HL-60/S4 (cell line): ENCODE results near the gene RPL14.
"Not testable (repeated sequence)": the region's sequence is repeated elsewhere in the genome, so short reads cannot be mapped to it uniquely, and the experiment has no call there.

Experiments used
- in situ Hi-C: fragments of 300-500 bp; cut with MboI; formaldehyde crosslinking; loops from 2 replicates; pipeline ENCODE4 v1.14.3; 2022; ENCODE audit warnings: low sequenced_read_pairs

The RPL14 gene

DNA sequence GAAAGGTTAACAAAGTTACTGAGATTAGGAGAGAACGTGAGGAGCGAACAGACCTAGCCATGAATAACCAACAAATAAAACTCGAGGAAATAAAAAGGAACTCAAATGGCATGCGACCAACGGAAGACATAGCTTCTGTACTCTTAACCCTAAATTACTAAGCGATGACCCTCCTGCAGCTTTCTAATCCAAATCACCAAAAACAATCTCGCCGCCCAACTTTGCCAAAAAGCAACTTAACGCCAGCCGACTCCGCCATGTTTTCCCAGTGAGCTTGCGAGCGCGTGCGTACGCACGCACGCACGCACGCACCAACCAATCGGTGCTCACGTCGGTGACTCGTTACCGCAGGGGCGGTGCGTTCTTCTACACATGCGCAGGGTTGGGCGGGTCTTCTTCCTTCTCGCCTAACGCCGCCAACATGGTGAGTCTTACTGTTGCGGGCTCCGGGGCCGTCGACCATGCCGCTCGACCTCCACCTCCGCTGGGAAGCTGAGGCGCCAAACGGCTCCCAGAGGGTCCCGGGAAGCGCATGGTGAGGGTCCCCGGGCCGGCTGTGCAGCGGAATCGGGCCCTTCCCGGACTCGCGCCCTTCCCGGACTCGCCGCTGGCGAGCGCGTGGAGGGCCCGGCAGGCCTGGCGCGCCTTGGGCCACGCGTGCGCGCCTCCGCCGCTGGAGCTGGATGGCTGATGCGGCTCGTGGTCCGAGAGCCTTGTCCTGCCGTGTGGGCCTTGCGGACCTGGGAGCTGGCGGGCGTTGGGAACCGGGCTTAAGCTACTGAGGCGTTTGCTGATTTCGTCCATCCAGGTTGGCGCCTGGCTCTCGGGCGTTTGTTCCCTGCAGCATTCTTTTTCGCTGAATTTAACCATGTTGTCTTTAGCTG lies at the start of gene RPL14:
Gene RPL14, plus strand, starts transcription at position 400 of the 884 bp plus-strand sequence. Its CDS starts 133 bp downstream, at position 533.
- in situ Hi-C loops, result no loop called here

DNA sequence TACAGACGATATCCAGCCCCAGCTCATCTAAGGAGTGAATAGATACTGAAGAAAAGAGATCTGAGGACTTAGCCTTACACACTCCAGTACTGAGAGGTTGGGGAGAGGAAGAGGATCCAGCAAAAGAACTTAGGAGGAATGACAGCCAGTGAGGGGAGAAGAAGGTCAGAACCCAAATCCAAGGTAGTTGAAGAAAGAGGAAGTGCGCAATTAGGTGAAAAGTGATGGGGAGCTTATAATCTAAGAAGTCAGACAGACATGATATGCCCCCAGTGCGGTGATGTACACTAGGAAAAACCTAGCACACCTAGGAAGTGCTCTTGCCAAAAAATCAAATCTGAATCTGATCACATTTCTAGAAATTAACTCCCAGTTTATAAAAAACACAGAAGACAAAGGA lies 49.5 kb upstream of the RPL14 start:
- in situ Hi-C loops, result no loop called here

DNA sequence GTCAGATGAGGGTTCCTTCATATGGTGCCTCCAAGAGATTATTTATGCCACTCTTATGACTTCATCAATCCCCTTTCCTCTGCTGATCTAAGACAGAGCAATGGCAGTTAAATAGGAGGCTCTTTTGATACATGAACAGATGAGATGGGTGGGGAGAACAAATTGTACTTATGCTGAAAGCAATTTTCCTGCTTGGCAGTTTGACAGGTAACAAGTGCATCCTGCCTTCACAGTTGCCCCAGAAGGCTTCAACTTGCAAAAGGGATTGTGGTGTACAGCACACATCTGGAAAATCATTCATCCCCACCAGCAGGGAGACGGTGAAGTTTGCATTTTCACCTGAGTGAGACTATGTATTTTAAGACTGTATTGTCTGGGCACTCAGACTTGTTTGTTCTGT lies 42.9 kb upstream of the RPL14 start:
- in situ Hi-C loops, result no loop called here

DNA sequence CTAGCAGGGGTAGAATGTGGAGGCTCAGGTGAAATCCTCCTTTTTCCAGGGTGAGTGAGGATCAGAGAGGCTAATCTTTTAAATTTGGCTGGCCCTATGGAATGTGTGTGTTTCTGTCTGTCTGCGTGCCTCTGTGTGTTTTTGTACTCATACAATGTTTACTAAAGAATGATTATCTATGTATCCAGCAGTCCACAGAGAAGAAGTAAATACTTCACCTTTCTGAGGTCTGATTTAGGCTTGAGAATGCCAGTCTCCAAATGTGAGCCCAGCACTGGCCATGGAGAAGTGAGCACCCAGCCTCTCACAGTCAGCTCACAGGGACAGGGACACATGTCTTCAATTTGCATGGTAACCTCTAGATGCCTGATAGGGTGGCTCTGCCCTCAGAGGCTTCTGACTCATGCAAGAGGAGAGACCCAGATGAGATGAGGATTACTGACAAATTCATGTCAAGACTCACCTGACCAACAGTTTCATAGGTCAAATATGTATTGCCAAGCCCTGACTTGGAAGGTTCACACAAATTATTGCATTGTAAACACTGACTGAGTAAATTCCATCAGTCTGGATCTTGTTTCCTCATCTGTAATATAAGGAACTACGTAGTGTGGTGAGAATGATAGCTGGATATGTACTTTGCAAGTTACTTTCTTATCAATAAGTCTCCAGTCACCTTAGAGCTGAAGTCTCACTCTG lies 39.1 kb upstream of the RPL14 start:
- in situ Hi-C loops, result no loop called here

DNA sequence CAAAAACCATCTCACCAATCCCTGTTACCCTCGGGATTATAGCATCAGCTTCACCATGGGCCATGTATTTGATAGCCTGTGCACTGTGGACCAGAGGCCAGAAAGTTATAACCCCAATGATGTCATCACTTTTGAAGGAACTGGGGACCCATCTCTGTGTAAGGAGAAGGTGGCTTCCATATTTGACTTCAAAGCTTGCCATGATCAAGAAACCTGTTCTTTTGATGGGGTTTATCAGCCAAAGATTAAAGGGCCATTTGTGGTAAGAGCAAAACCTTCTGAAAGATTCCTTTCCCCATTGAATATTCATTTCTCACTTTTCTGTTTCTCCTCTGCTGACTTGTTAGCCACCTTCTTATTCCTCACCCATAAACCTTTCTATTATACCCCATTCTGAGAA lies 34.3 kb upstream of the RPL14 start:
- in situ Hi-C loops, result no loop called here

DNA sequence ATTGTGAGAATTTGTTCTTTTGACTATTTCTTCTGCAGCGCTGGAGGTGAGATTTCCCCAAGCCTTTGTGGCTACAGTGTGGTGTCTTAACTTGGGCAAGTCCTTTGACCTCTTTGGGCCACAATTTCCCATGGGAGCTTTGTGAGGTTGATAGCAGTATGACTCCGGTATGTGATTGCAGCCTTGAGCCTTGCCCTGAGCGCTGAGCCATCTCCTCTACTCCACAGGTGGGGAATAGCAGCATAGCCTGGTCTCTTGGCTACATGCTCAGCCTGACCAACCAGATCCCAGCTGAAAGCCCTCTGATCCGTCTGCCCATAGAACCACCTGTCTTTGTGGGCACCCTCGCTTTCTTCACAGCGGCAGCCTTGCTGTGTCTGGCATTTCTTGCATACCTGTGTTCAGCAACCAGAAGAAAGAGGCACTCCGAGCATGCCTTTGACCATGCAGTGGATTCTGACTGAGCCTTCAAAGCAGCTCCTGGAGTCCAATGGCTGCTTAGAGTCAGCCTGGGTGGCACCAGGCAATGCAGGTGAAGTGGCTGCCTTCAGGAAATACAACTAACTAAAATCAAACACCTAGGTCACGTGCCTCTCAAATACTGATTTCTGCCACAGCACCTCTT lies 30.0 kb upstream of the RPL14 start:
- in situ Hi-C loops, result no loop called here

DNA sequence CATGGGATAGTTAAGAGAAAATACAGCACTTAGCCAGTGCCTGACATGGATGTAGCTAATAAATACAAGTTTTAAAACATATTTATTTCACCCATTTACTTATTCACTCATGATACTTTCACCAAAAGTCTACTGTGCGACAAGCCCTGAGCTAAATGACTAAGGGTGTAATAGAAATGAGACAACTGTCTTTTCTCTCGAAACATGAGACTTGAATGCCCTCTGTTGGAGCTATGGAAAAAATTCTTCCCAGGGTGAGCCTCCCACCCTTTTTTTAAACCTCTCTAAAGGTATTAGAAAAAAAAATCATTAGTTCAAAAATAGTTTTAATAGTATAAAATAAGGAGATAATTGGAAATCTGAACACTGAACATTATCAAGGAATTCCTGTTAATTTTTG lies 24.3 kb upstream of the RPL14 start:
- in situ Hi-C loops, result no loop called here

DNA sequence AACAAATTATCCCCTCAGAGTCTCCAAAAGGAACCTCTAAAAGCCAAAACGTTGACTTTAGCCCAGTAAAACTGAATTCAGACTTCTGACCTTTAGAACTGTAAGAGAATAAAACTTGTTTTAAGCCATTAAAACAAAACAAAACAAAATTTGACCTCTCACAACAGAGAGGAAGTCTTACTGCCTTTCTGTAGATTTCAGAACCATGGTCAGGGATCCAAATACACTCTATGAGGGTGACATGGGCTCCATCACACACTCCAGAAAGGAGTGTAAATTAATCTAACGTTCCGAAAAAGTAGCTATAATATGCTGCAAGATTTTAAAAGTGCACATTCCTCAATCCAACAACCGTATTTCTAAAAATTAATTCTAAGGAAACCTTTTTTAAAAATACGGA lies 19.2 kb upstream of the RPL14 start:
- in situ Hi-C loops, result no loop called here

DNA sequence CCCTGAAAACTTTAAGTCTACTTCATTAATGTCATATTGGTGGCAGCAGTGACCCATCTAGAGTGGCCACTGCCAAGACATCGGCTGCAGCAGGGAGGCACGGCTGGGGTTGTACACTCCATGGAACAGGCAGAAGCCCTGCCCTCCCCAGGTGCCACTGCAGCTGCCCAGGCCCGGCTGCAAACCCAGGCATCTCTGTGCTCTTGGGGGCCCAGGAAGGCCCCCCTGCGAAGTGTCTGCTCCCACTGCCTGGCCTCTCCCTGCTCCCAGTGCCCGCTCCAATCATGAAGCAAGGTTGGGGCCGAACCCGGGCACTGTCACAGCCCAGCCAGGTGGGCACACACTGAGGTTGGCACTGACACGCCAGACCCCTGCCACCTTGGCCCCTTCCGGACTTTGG lies 12.1 kb upstream of the RPL14 start:
- in situ Hi-C loops, result no loop called here

DNA sequence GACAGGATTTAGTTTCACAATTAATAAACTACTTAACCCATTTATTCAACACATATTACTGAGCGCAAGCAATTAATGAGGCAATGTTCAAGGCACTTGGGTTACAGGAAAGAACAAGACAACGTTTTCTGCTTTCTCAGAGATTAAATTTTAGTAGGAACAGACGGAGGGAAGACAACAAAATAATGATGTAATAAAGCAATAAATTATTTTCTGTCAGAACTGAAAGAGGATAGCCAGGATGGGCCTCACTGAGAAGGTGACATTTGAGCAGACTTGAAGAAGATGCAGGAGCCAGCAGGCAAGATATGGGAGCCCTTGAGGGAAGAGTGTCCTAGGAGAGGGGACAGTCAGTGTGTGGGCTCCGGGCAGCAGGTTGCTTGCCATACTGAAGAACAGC lies 11.3 kb upstream of the RPL14 start:
- in situ Hi-C loops, result no loop called here

DNA sequence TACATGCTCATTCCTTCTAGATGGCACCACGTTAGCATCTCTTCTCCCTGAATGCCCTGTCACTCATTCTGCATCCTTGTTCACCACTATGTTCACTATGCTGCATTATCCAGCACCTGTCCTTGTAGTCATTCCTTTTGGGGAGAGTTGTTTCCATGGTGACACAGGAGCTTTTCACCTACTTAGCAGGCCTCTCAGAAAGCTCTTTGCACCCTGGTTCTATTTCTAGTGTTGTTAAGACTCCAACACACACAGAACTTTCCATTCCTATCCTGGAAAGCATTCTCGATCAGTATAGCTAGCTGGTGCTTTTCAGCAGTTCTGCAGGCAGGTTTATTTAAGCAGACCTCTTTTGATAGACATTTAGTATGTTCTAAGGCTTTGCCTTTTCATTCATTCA lies 6.7 kb upstream of the RPL14 start:
- in situ Hi-C loops, result no loop called here

DNA sequence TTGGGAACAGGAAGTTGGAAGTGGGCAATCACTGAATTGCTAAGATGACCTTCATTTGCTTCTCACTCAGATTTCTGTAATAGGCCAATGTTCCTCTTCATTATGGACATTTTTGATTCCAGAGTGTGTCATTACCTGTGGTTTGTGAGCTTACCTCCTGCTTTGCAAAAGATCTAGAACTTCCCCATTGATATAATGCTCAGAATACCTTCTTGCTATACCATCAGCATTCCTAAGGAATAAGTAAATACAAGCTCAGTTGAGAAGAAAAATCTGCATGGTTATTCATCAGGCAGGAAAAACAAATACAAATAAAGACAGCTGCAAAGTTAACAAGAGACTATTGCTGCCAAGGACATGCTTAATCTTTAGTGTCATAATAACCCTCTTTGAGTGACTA lies 5.6 kb upstream of the RPL14 start:
- in situ Hi-C loops, result no loop called here

DNA sequence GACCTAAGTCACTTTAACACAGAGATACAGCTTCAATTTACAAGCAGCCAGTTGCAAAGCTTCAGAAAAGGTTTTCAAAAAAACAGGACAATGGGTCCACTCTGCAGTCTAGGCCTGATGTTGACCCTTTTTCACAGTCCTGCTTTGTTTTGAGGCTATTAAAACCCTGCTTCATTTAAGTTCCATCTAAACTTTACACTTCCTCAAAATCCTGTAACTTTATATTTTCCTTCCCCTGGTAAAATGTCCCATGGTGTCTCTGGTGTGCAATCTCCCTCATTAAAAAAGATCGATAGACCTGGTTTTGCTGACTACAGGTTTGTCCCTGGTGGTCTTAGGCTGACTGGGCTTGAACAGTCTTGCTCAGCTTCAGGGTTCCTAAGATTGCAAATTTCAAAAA lies 5.1 kb upstream of the RPL14 start:
- in situ Hi-C loops, result no loop called here

DNA sequence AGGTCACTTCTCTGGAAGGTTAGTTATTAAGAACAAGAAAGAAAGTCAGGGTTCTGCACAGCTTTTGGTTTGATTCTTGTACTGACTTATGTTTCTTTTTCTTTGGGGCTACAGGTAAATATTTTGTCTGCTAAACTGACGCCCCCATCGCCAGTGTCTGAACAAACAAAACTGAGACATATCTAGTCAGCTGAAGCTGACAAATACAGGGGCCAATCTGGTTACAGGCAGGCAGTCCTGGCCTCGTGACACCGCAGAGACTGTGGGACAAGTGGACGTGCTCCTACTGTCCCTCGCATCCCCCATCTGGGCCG lies 4.6 kb upstream of the RPL14 start:
- in situ Hi-C loops, result no loop called here

DNA sequence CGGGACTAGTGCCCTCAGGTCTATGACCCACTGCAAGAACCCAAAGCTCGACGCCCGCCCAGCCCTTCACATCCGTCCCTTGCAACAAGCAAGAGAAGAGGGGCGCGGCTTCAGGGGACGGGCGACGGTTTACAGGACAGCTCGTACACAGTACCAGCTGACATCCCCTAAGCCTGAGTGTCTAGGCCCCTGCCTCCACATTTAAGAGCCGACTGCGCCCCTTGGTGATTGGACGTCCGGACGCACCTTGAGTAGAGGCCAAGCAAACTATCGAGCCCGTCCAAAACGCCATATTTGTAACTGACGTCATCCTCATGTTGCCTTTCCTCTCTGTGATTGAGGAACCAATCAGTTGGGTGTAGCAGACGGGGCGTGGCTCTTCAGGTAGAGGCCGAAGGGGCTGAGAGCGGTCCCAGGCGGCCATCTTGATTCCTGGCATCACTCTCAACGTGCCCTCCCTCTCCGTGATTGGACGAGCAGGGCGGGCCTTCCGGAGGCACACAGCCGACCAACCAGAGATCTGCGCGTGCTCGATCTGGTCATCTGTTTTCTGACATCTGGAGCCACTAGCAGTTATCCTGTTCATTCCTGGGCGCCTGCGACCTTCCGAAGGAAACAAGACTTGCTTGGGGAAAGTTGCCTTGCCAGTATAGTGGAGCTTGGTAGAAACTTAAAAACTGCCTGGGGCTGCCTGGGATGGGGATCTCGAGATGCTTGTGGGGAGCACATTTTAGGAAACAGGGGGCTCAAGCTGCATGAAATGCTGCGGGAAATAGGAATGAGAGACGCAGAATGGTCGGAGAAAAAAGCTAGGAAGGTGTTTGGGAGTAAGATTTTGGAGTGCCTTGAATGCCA lies 4.0 kb upstream of the RPL14 start:
- in situ Hi-C loops, result no loop called here

DNA sequence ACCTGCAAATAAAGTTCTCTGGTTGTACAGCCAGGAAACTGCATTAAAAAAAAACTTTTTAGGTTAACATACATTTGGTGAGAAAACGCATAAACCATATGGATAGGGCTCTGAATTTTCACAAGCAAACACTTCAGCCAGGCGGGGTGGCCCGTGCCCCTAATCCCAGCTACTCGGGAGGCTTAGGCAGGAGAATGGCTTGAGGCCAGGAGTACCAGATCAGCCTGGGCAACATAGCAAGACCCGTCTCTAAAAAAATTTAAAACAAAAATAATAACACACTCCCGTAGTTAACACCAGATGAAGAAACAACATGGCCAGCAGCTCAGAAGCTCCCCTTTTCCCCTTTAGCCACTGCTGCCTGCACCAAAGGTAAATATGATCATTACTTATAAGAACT lies 3.2 kb upstream of the RPL14 start:
- in situ Hi-C loops, result no loop called here

DNA sequence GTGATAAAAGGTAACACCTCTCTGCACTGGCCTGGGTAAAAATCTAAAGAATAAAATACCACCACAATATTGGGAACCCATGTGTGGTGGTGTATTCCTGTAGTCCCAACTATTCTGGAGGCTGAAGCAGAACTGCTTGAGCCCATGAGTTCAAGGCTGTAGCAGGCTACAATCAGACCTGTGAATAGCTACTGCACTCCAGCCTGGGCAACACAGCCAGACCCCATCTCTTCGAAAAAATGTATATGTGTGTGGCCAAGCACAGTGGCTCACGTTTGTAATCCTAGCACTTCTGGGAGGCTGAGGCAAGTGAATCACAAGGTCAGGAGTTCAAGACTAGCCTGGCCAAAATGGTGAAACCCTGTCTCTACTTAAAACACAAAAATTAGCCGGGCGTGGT lies 1.8 kb upstream of the RPL14 start:
- in situ Hi-C loops, result no loop called here

DNA sequence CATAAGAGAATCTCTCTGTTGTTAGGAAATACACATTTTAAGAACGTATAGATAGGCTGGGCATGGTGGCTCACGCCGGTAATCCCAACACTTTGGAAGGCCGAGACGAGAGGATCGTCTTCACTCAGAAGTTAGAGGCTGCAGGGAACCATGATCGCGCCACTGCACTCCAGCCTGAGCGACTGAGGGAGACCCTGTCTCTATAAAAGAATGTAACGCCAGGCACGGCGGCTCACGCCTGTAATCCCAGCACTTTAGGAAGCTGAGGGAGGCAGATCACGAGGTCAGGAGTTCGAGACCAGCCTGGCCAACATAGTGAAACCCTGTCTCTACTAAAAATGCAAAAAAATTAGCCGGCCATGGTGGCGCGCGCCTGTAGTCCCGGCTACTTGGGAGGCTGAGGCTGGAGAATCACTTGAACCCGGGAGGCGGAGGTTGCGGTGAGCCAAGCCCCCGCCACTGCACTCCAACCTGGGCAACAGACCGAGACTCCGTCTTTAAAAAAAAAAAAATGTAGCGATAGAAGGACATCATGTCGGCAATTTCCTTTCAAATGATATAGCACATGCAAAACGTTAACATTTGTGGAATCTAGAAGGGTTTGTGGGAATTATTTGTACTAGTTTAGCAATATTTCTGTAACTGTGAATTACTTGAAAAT lies 730 bp upstream of the RPL14 start:
- in situ Hi-C loops, result no loop called here

DNA sequence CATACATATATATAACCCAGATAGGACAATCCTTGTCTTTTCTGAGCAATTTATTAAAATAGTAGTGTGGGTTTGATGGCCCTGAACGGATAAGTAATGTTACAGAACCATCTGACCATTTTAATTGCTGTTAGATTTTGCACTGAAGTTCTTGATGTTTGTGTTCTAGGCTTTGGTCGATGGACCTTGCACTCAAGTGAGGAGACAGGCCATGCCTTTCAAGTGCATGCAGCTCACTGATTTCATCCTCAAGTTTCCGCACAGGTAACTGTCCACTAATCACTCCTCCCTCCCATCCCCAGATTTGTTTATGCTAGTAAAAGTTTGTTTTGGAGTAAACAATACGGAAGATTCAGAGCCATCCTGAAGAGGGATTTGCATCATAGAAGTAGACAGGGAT lies 1.3 kb downstream of the RPL14 start:
- in situ Hi-C loops, result no loop called here

DNA sequence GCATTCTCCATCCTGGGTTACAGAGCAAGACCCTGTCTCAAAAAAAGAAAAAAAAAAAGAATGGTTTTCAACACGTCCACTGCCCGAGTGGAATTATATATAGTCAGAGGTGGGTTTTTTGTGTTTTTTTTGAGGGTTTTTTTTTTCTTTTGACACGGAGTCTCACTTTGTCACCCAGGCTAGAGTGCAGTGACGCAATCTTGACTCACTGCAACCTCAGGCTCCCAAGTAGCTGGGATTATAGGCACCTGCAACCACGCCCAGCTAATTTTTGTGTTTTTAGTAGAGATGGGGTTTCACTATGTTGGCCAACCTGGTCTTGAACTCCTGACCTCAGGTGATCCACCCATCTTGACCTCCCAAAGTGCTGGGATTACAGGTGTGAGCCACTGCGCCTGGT lies 3.3 kb downstream of the RPL14 start:
- in situ Hi-C loops, result not testable (repeated sequence)

DNA sequence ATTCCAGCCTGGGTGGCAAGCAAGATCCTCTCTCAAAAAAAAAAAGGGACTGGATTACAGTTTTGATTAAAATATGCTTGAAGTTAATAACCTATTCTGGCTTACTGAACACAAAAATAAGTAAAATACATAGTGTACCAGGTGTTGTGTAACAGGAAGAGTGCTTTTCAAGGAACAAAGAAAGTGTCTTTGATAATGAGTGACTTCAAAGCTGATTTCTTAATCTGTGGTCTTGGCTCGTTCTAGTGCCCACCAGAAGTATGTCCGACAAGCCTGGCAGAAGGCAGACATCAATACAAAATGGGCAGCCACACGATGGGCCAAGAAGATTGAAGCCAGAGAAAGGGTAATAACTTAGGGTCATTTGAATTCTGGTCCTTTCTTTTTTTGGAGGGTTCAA lies 4.0 kb downstream of the RPL14 start:
- in situ Hi-C loops, result no loop called here
